ENCODE data around the gene PCYT1A. TPM values are rescaled to one million over a fixed set of nuclear protein-coding genes. Genes with fewer than 3 reads are reported as not detected.
"Not testable (repeated sequence)": the region's sequence is repeated elsewhere in the genome, so short reads cannot be mapped to it uniquely, and the experiment has no call there.

The PCYT1A gene
- total and polyA plus RNA-seq, 10 of the 15 experiments (the other 5 are each of a cell fraction or from before 2014, with no cell fraction given) = 10.8 to 64.3 (median 48.6) TPM

- TF ChIP-seq SREBF1 (IDR thresholded peaks at IDR 0.05; ENCODE audit: low read length) (no peak), CREM (IDR thresholded peaks at IDR 0.05; ENCODE audit: low read depth) (no peak), NFYA (IDR thresholded peaks at IDR 0.05; ENCODE audit: borderline replicate concordance, low read depth, low read length) (no peak), RBBP5 (conservative IDR thresholded peaks at IDR 0.05) (no peak), SIX5 (IDR thresholded peaks at IDR 0.05; ENCODE audit: low read depth, low read length, severe bottlenecking) (no peak), HDGF (IDR thresholded peaks at IDR 0.05) (no peak), NKRF (conservative IDR thresholded peaks at IDR 0.05) (no peak), GABPA (IDR thresholded peaks at IDR 0.05; ENCODE audit: low read depth) (no peak)
These were observed 80.2 kb downstream of the PCYT1A start (continued) for GRCh38 chr3:196207159-196207832.

GRCh38 chr3:196205442-196206205 is 81.9 kb downstream of the PCYT1A start:
- H3K27ac ChIP-seq (ENCODE audit: control insufficient read depth, insufficient read depth); H3K79me2 ChIP-seq (ENCODE audit: control insufficient read depth, insufficient read depth, low read length); POLR2A ChIA-PET; in situ Hi-C loops (cut with MboI); H3K4me3 ChIP-seq; H3K27me3 ChIP-seq (replicated peaks in 1 of 2; ENCODE audit: control insufficient read depth in 2 of 2, insufficient read depth in 2 of 2, low read length in 1 of 2); RAD21 ChIA-PET (ENCODE audit: unreplicated experiment); H3K9me3 ChIP-seq (replicated peaks; ENCODE audit: control insufficient read depth, insufficient read depth, low read length); H3K9ac ChIP-seq (ENCODE audit: control insufficient read depth, insufficient read depth, low read length); H3K36me3 ChIP-seq (ENCODE audit: control insufficient read depth in 2 of 2, insufficient read depth in 2 of 2, low read length in 1 of 2); DNase-seq (ENCODE audit: low read depth, low spot score); H3K4me2 ChIP-seq (ENCODE audit: control insufficient read depth, insufficient read depth); H2AFZ ChIP-seq (ENCODE audit: control insufficient read depth, low read depth, low read length); H4K20me1 ChIP-seq (ENCODE audit: control insufficient read depth, insufficient read depth); H3K4me1 ChIP-seq (ENCODE audit: control insufficient read depth, insufficient read depth, low read length); intact Hi-C loops (cut with micrococcal nuclease; ENCODE audit: unreplicated experiment); BruUV-seq (replicated peaks): not testable (repeated sequence)
- ChIA-PET SMC1A (ENCODE audit: uncharacterized antibody, unreplicated experiment) (interaction anchor here (1.5 kb wide), 1 partner anchor 13 kb away, joined by 3 read pairs; no protein-coding TSS in a partner anchor), CTCF (interaction anchor here (0.6 to 2.2 kb wide), 2 partner anchors 43 to 313 kb away, joined by 4 to 8 read pairs; no protein-coding TSS in a partner anchor)
- WGBS (ENCODE audit: insufficient coverage, insufficient replicate concordance, low lambda C conversion rate, missing lambda C conversion rate) = 40% methylated on average over 9 of the region's 9 CpGs
- ATAC-seq (peak; percentile 35; the same call in 2 of the 3 replicates), FAIRE-seq (peak; percentile 68)
- TF ChIP-seq CTCF (IDR thresholded peaks at IDR 0.05 in 2 of 3, conservative IDR thresholded peaks at IDR 0.05 in 1 of 3; ENCODE audit: control insufficient read depth in 2 of 3, extremely low read depth in 1 of 3, insufficient read depth in 1 of 3, low read depth in 3 of 3, low read length in 3 of 3) = peak in 1 of 3 experiments; percentile 20; a peak in 1 of 6 replicates

All from GM12878 (cell line).